Measurements from ENCODE around the gene THBS3. TPM values are rescaled to one million over a fixed set of nuclear protein-coding genes. Genes with fewer than 3 reads are reported as not detected.

Gene THBS3
- total and polyA plus RNA-seq, 9 of the 15 experiments (the other 6 are each of a cell fraction or from before 2014, with no cell fraction given) = 0.59 to 8.3 (median 3.2) TPM

DNA sequence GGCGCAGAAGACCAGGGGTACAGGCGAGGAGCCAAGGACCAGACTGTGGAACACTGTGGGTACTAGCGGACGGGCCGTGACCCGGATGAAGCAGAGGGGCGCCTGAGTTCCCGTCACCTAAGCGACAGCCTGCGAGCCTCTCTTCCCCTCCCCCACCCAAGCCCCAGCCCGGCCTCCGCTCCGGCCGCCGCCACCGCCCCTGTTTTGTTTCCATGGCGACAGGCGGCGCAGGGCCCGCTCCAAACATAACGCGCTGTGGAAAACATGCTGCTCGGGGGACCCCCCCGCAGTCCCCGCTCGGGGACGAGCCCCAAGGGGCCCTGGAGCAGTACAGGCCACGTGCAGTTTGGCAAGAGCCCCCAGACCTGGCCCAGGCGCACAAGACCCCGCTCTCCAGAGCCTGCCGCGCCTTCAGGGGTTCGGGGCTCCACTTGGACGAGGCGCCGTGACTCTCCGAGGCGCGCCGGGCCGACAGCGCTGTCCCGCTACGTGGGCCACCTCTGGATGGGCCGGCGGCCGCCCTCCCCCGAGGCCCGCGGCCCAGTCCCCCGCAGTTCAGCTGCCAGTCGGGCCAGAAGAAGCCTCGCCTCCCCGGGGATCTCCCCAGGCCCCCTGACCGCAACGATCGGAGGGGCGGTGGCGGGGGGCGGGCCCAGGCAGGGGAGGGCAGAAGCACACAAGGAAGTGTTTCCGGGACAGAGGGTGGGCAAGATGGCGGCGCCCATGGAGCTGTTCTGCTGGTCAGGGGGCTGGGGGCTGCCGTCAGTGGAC, 1.0 kb upstream of the THBS3 start, which contains the start of gene MTX1 (continued):
- TF ChIP-seq SMAD4 (CRISPR knock-in tag; conservative IDR thresholded peaks at IDR 0.05) (peak; percentile 67), GTF2A2 (tag; IDR thresholded peaks at IDR 0.05) (no peak), CHCHD3 (CRISPR knock-in tag; IDR thresholded peaks at IDR 0.05) (no peak; the same call in 1 of the 2 replicates), ZNF384 (IDR thresholded peaks at IDR 0.05; ENCODE audit: low read depth, low read length) (no peak), RFX1 (IDR thresholded peaks at IDR 0.05) (peak; percentile 99), ZNF12 (CRISPR knock-in tag; IDR thresholded peaks at IDR 0.05) (no peak; the same call in 1 of the 2 replicates), CCAR2 (IDR thresholded peaks at IDR 0.05; ENCODE audit: low read depth, low read length) (no peak), ETV6 (IDR thresholded peaks at IDR 0.05; ENCODE audit: borderline replicate concordance in 1 of 2, low read depth in 2 of 2, low read length in 1 of 2) (no peak; a peak in 1 of 4 replicates), ETV6 (CRISPR knock-in tag; IDR thresholded peaks at IDR 0.05; ENCODE audit: borderline replicate concordance) (no peak), SMAD2 (IDR thresholded peaks at IDR 0.05; ENCODE audit: low read depth, low read length) (no peak), BHLHE40 (IDR thresholded peaks at IDR 0.05; ENCODE audit: low read length) (0 out of 2 replicates have a peak, but pooled peaks have one; percentile 10), ZFP36 (IDR thresholded peaks at IDR 0.05; ENCODE audit: low read depth, low read length, partially characterized antibody) (no peak), ZNF436 (CRISPR knock-in tag; IDR thresholded peaks at IDR 0.05) (no peak), NFIC (IDR thresholded peaks at IDR 0.05) (0 out of 2 replicates have a peak, but pooled peaks have one; percentile 29), HOXB6 (CRISPR knock-in tag; IDR thresholded peaks at IDR 0.05; ENCODE audit: borderline replicate concordance) (no peak), ZFP1 (CRISPR knock-in tag; IDR thresholded peaks at IDR 0.05) (no peak), POLR2A (conservative IDR thresholded peaks at IDR 0.05) (peak; percentile 76), ATF1 (CRISPR knock-in tag; IDR thresholded peaks at IDR 0.05) (peak; percentile 77), ATF1 (tag; IDR thresholded peaks at IDR 0.05) (peak; percentile 70), FOXP1 (CRISPR knock-in tag; IDR thresholded peaks at IDR 0.05) (no peak), SRSF7 (optimal IDR thresholded peaks at IDR 0.05; ENCODE audit: low read depth, low read length) (no peak)
- TF ChIP-seq, protein P1, sequence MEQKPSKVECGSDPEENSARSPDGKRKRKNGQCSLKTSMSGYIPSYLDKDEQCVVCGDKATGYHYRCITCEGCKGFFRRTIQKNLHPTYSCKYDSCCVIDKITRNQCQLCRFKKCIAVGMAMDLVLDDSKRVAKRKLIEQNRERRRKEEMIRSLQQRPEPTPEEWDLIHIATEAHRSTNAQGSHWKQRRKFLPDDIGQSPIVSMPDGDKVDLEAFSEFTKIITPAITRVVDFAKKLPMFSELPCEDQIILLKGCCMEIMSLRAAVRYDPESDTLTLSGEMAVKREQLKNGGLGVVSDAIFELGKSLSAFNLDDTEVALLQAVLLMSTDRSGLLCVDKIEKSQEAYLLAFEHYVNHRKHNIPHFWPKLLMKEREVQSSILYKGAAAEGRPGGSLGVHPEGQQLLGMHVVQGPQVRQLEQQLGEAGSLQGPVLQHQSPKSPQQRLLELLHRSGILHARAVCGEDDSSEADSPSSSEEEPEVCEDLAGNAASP (IDR thresholded peaks at IDR 0.05) = no peak
- TF ChIP-seq, protein P2, sequence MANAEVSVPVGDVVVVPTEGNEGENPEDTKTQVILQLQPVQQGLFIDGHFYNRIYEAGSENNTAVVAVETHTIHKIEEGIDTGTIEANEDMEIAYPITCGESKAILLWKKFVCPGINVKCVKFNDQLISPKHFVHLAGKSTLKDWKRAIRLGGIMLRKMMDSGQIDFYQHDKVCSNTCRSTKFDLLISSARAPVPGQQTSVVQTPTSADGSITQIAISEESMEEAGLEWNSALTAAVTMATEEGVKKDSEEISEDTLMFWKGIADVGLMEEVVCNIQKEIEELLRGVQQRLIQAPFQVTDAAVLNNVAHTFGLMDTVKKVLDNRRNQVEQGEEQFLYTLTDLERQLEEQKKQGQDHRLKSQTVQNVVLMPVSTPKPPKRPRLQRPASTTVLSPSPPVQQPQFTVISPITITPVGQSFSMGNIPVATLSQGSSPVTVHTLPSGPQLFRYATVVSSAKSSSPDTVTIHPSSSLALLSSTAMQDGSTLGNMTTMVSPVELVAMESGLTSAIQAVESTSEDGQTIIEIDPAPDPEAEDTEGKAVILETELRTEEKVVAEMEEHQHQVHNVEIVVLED (CRISPR knock-in tag; IDR thresholded peaks at IDR 0.05) = no peak
- TF ChIP-seq, protein P3, sequence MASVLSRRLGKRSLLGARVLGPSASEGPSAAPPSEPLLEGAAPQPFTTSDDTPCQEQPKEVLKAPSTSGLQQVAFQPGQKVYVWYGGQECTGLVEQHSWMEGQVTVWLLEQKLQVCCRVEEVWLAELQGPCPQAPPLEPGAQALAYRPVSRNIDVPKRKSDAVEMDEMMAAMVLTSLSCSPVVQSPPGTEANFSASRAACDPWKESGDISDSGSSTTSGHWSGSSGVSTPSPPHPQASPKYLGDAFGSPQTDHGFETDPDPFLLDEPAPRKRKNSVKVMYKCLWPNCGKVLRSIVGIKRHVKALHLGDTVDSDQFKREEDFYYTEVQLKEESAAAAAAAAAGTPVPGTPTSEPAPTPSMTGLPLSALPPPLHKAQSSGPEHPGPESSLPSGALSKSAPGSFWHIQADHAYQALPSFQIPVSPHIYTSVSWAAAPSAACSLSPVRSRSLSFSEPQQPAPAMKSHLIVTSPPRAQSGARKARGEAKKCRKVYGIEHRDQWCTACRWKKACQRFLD (CRISPR knock-in tag; IDR thresholded peaks at IDR 0.05) = peak; percentile 76; the same call in 1 of the 2 replicates
- TF ChIP-seq, protein P4, sequence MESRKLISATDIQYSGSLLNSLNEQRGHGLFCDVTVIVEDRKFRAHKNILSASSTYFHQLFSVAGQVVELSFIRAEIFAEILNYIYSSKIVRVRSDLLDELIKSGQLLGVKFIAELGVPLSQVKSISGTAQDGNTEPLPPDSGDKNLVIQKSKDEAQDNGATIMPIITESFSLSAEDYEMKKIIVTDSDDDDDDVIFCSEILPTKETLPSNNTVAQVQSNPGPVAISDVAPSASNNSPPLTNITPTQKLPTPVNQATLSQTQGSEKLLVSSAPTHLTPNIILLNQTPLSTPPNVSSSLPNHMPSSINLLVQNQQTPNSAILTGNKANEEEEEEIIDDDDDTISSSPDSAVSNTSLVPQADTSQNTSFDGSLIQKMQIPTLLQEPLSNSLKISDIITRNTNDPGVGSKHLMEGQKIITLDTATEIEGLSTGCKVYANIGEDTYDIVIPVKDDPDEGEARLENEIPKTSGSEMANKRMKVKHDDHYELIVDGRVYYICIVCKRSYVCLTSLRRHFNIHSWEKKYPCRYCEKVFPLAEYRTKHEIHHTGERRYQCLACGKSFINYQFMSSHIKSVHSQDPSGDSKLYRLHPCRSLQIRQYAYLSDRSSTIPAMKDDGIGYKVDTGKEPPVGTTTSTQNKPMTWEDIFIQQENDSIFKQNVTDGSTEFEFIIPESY (CRISPR knock-in tag; IDR thresholded peaks at IDR 0.05) = peak; percentile 8; the same call in 1 of the 2 replicates
